Endothelial cell of umbilical vein (primary cell): ENCODE measurements around the gene OR52M1. TPM values are rescaled to one million over a fixed set of nuclear protein-coding genes. Genes with fewer than 3 reads are reported as not detected.

Source experiments
- BruUV-seq: library from RNA; stranded (reverse); fragments of 400-500 nt; replicated peaks from 2 replicates; lab custom pipeline; 2021; lab: Mats Ljungman, UMichigan
- CTCF ChIA-PET: fragments of 300-600, 350-600 bp; sonication (Branson Sonifier 250); formaldehyde crosslinking; loops from one replicate; lab custom pipeline; 2021; ENCODE audit warnings: antibody characterized with exemption, inconsistent platforms; lab: Charles Lee
- POLR2A ChIA-PET: fragments of 300-600, 350-600 bp; sonication (Branson Sonifier 250); formaldehyde crosslinking; loops from one replicate; lab custom pipeline; 2021; ENCODE audit warnings: antibody characterized with exemption, inconsistent platforms; lab: Charles Lee
- DNase-seq: peaks from one replicate; pipeline ENCODE4 v3.0.0-alpha.2; 2011; ENCODE audit warnings: low read depth, low spot score
- FAIRE-seq: peaks from 2 replicates; lab custom pipeline; 2011; peaks lifted over from hg19 to GRCh38; lab: Jason Lieb, UNC
- H2AFZ ChIP-seq: 2 replicates; pipeline ENCODE4 v1.6.0; 2012; ENCODE audit warnings: low read depth, low read length, control low read depth, inconsistent platforms
- H3K27ac ChIP-seq: 2 replicates; pipeline ENCODE4 v1.5.1; 2011; ENCODE audit warnings: low read depth, mild to moderate bottlenecking, control low read depth, low read length, moderate library complexity; ENCODE audit not compliant: insufficient read depth
- H3K27me3 ChIP-seq, 2 experiments: 2 replicates each; pipeline versions ENCODE4 v1.6.0 to v1.6.1; 2011; ENCODE audit warnings: low read length in 2 of 2, mixed read lengths in 1 of 2; ENCODE audit not compliant: control insufficient read depth in 2 of 2, insufficient read depth in 2 of 2
- H3K36me3 ChIP-seq, 2 experiments: 2 replicates in 1 of 2; 3 replicates in 1 of 2; pipeline ENCODE4 v1.5.1; 2011; ENCODE audit warnings: low read length in 2 of 2, mild to moderate bottlenecking in 1 of 2, moderate library complexity in 1 of 2; ENCODE audit not compliant: control insufficient read depth in 2 of 2, insufficient read depth in 2 of 2; ENCODE audit errors: extremely low read depth in 1 of 2
- H3K4me1 ChIP-seq: 3 replicates; pipeline ENCODE4 v1.5.1; 2011; ENCODE audit warnings: mild to moderate bottlenecking, low read length; ENCODE audit not compliant: control insufficient read depth, insufficient read depth; ENCODE audit errors: extremely low read depth
- H3K4me2 ChIP-seq: 2 replicates; pipeline ENCODE4 v1.6.1; 2011; ENCODE audit warnings: low read length, control low read depth, mixed read lengths; ENCODE audit not compliant: insufficient read depth
- H3K4me3 ChIP-seq, 3 experiments: fragments of 200-600 bp in 1 of 3; sonication (generic), shearing (Covaris generic) in 1 of 3; replicated peaks in 1 of 3; 2 replicates each; pipeline ENCODE4 v1.5.1; 2011 to 2016; ENCODE audit warnings: control low read depth in 3 of 3, low read length in 3 of 3, mild to moderate bottlenecking in 2 of 3, inconsistent platforms in 1 of 3, low read depth in 1 of 3, moderate library complexity in 1 of 3; ENCODE audit not compliant: insufficient read depth in 1 of 3
- H3K79me2 ChIP-seq: 2 replicates; pipeline ENCODE4 v1.6.0; 2012; ENCODE audit warnings: low read length, inconsistent platforms; ENCODE audit not compliant: control insufficient read depth, insufficient read depth
- H3K9ac ChIP-seq: replicated peaks from 2 replicates; pipeline ENCODE3; 2011; ENCODE audit warnings: low read length, control low read depth; ENCODE audit not compliant: insufficient read depth; ENCODE audit errors: extremely low read depth
- H3K9me1 ChIP-seq: replicated peaks from 3 replicates; pipeline ENCODE4 v1.6.0; 2011; ENCODE audit warnings: mild to moderate bottlenecking, low read length; ENCODE audit not compliant: control insufficient read depth, insufficient read depth; ENCODE audit errors: extremely low read depth
- H3K9me3 ChIP-seq: replicated peaks from 2 replicates; pipeline ENCODE4 v1.5.1; 2012; ENCODE audit warnings: low read length, inconsistent platforms; ENCODE audit not compliant: control insufficient read depth, insufficient read depth
- H4K20me1 ChIP-seq: replicated peaks from 2 replicates; pipeline ENCODE3; 2011; ENCODE audit warnings: mild to moderate bottlenecking, low read length; ENCODE audit not compliant: control insufficient read depth, insufficient read depth; ENCODE audit errors: extremely low read depth
- EZH2 ChIP-seq: IDR thresholded peaks from 2 replicates; pipeline ENCODE4 v1.6.1; 2012; ENCODE audit warnings: borderline replicate concordance, low read depth, mild to moderate bottlenecking, moderate library complexity, low read length, inconsistent platforms; ENCODE audit not compliant: severe bottlenecking
- FOS ChIP-seq: IDR thresholded peaks from 2 replicates; pipeline ENCODE4 v1.6.1; 2011; ENCODE audit warnings: mild to moderate bottlenecking, low read length, moderate library complexity, borderline replicate concordance; ENCODE audit not compliant: insufficient read depth
- GATA2 ChIP-seq: IDR thresholded peaks from 2 replicates; pipeline ENCODE4 v1.7.0; 2011; ENCODE audit warnings: low read depth, mild to moderate bottlenecking, moderate library complexity, mixed read lengths, low read length; ENCODE audit not compliant: insufficient read length, insufficient read depth
- JUN ChIP-seq: IDR thresholded peaks from 2 replicates; pipeline ENCODE4 v1.6.1; 2011; ENCODE audit warnings: borderline replicate concordance, low read depth; ENCODE audit not compliant: insufficient read length, insufficient read depth
- MYC ChIP-seq: IDR thresholded peaks from one replicate; pipeline ENCODE4 v1.6.1; 2011; ENCODE audit warnings: mild to moderate bottlenecking, low read depth, low read length
- POLR2A ChIP-seq: IDR thresholded peaks from 2 replicates; pipeline ENCODE4 v1.6.1; 2012; ENCODE audit warnings: low read depth, mild to moderate bottlenecking, control low read depth, low read length
- POLR2AphosphoS5 ChIP-seq: IDR thresholded peaks from 2 replicates; pipeline ENCODE4 v1.6.1; 2012; ENCODE audit warnings: low read depth, mild to moderate bottlenecking, control low read depth, low read length, moderate library complexity; ENCODE audit not compliant: insufficient read depth
- dilution Hi-C: fragments of 300-500 bp; cut with MboI; formaldehyde crosslinking; loops from one replicate; pipeline ENCODE4 v1.15.0; 2019; ENCODE audit warnings: low sequenced_read_pairs; ENCODE audit not compliant: extremely low pct_ligation_motif_present
- intact Hi-C: fragments of 100-400 bp; cut with micrococcal nuclease; formaldehyde crosslinking; loops from one replicate; pipeline ENCODE4 v1.10.0; 2022
- polyA plus RNA-seq, 4 experiments: library from polyadenylated mRNA; depleted of rRNA in 3 of 4; stranded (reverse) in 3 of 4; unstranded in 1 of 4; fragments of >200 nt; gene quantifications; 2 replicates each; pipeline versions ENCODE4 v1.2.1 to v1.2.3, GENCODE V29; 2011 to 2012; ENCODE audit warnings: missing spikeins in 1 of 4
- total RNA-seq: library from RNA; stranded (reverse); gene quantifications from 2 replicates; pipeline ENCODE4 v1.2.3, GENCODE V29; 2021
- TF ChIP-seq, protein P1 (sequence below), 2 donors: IDR thresholded peaks; 1 replicate in 1 of 2; 2 replicates in 1 of 2; pipeline ENCODE4 v1.5.1; 2011; ENCODE audit warnings: low read length in 2 of 2, mild to moderate bottlenecking in 2 of 2, moderate library complexity in 2 of 2, control low read depth in 1 of 2, inconsistent platforms in 1 of 2, low read depth in 1 of 2; ENCODE audit not compliant: insufficient read depth in 1 of 2; ENCODE audit errors: extremely low read depth in 1 of 2
- TF ChIP-seq, protein P2 (sequence below): IDR thresholded peaks from 2 replicates; pipeline ENCODE4 v1.6.1; 2011; ENCODE audit not compliant: insufficient read depth, insufficient read length

Gene OR52M1
- total and polyA plus RNA-seq, 2 donors (not counting 3 experiments of a cell fraction or from before 2014, with no cell fraction given) = not detected

DNA sequence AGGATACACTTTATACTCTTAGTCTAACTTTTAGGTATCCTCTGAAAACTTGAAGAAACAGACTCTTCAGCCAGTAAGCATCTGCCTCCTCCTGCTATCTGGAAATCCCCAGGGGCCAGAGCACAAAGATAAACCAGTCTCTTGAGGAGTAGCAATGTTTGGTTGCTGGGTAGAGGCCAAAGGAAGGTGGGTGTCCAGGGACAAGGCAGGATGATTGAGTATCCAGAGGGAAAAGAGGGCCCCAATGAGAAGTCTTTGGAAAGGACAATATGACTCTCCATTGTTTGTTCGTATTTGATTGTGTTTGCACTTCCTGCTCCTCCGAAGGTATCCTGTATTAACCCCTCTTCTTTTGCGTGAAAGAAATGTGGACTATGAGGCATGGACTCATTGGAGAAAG, 44.0 kb downstream of the OR52M1 start:
- H3K27ac ChIP-seq = no peak overlapping the region
- intact Hi-C loops = no loop called here
- no peak overlapping the region for H3K4me3 ChIP-seq
- H2AFZ ChIP-seq = no peak overlapping the region
- BruUV-seq = no TSS peak
- no peaks in the 10 kb centered on the region for H4K20me1 ChIP-seq
- H3K9me3 ChIP-seq = no peaks in the 10 kb centered on the region
- FAIRE-seq (no peak), DNase-seq (no peak)
- no peaks in the 10 kb centered on the region for H3K79me2 ChIP-seq
- TF ChIP-seq JUN (no peak), EZH2 (no peak), POLR2A (no peak), GATA2 (no peak), POLR2AphosphoS5 (no peak), FOS (no peak), MYC (no peak)
- TF ChIP-seq, protein P1, sequence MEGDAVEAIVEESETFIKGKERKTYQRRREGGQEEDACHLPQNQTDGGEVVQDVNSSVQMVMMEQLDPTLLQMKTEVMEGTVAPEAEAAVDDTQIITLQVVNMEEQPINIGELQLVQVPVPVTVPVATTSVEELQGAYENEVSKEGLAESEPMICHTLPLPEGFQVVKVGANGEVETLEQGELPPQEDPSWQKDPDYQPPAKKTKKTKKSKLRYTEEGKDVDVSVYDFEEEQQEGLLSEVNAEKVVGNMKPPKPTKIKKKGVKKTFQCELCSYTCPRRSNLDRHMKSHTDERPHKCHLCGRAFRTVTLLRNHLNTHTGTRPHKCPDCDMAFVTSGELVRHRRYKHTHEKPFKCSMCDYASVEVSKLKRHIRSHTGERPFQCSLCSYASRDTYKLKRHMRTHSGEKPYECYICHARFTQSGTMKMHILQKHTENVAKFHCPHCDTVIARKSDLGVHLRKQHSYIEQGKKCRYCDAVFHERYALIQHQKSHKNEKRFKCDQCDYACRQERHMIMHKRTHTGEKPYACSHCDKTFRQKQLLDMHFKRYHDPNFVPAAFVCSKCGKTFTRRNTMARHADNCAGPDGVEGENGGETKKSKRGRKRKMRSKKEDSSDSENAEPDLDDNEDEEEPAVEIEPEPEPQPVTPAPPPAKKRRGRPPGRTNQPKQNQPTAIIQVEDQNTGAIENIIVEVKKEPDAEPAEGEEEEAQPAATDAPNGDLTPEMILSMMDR (IDR thresholded peaks at IDR 0.05; ENCODE audit: extremely low read depth in 1 of 2, insufficient read depth in 1 of 2, low read depth in 1 of 2, low read length in 2 of 2) = no peak
- TF ChIP-seq, protein P2, sequence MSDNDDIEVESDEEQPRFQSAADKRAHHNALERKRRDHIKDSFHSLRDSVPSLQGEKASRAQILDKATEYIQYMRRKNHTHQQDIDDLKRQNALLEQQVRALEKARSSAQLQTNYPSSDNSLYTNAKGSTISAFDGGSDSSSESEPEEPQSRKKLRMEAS = no peak
- dilution Hi-C loops = no loop called here
- H3K9ac ChIP-seq = no peak overlapping the region
- H3K4me2 ChIP-seq = no peak overlapping the region
- ChIA-PET POLR2A (no interaction called here), CTCF (no interaction called here)
- H3K36me3 ChIP-seq = no peaks in the 10 kb centered on the region
- no peaks in the 10 kb centered on the region for H3K4me1 ChIP-seq
- no peaks in the 10 kb centered on the region for H3K9me1 ChIP-seq
- H3K27me3 ChIP-seq = peaks cover 0 to 6% of the 10 kb centered on the region in 2 experiments
